HG02798 (cell line): ENCODE data around the gene APOBEC3B.
"Not testable (repeated sequence)": the region's sequence is repeated elsewhere in the genome, so short reads cannot be mapped to it uniquely, and the experiment has no call there.

ENCODE experiments used
- ATAC-seq: cut with Tn5 transposase; IDR thresholded peaks from one replicate; pipeline ENCODE4 v1.9.1; 2021; ENCODE audit warnings: mild to moderate bottlenecking; ENCODE audit not compliant: unreplicated experiment, poor library complexity

The APOBEC3B gene

GRCh38 chr22:38965614-38966379 lies 16.4 kb upstream of the APOBEC3B start:
- no peak for ATAC-seq

GRCh38 chr22:38966380-38966702 lies 15.8 kb upstream of the APOBEC3B start:
- no peak for ATAC-seq

GRCh38 chr22:38966942-38967341 lies 15.2 kb upstream of the APOBEC3B start:
- no peak for ATAC-seq

- no peak for ATAC-seq
Observed at GRCh38 chr22:38967451-38968450, 14.4 kb upstream of the APOBEC3B start.

- ATAC-seq: no peak
Observed at GRCh38 chr22:38968801-38969200, 13.3 kb upstream of the APOBEC3B start.

GRCh38 chr22:38970551-38970950 lies 11.6 kb upstream of the APOBEC3B start:
- no peak for ATAC-seq

- ATAC-seq: no peak
Observed at GRCh38 chr22:38971202-38971601, 10.9 kb upstream of the APOBEC3B start.

- ATAC-seq: no peak
Observed at GRCh38 chr22:38971791-38972190, 10.4 kb upstream of the APOBEC3B start.

GRCh38 chr22:38972558-38972957 lies 9.6 kb upstream of the APOBEC3B start:
- no peak for ATAC-seq

- no peak for ATAC-seq
Observed at GRCh38 chr22:38973289-38974169, 8.6 kb upstream of the APOBEC3B start.

- ATAC-seq: no peak
Observed at GRCh38 chr22:38974170-38974825, 7.8 kb upstream of the APOBEC3B start.

GRCh38 chr22:38974826-38975175 lies 7.3 kb upstream of the APOBEC3B start:
- ATAC-seq: no peak

GRCh38 chr22:38977289-38977688 lies 4.9 kb upstream of the APOBEC3B start:
- not testable (repeated sequence) for ATAC-seq

GRCh38 chr22:38980587-38980986 lies 1.6 kb upstream of the APOBEC3B start:
- ATAC-seq: not testable (repeated sequence)

GRCh38 chr22:38981005-38981991 lies 849 bp upstream of the APOBEC3B start:
- ATAC-seq: peak; percentile 2

- ATAC-seq: no peak
Observed at GRCh38 chr22:38984224-38984623, 2.1 kb downstream of the APOBEC3B start.

- ATAC-seq: peak; percentile 78
Observed at GRCh38 chr22:38984784-38985757, 2.9 kb downstream of the APOBEC3B start.

GRCh38 chr22:38986629-38987028 lies 4.5 kb downstream of the APOBEC3B start:
- ATAC-seq: no peak
